PC-9 (cell line): Measurements from ENCODE around the gene ARSK. TPM values are rescaled to one million over a fixed set of nuclear protein-coding genes. Genes with fewer than 3 reads are reported as not detected.
"Not testable (repeated sequence)": the region's sequence is repeated elsewhere in the genome, so short reads cannot be mapped to it uniquely, and the experiment has no call there.

Source experiments
- BruUV-seq: library from RNA; stranded (reverse); fragments of 400-500 nt; replicated peaks from 2 replicates; lab custom pipeline; 2021; lab: Mats Ljungman, UMichigan
- CTCF ChIA-PET: fragments of 300-600 bp; sonication (Branson Sonifier 250); formaldehyde crosslinking; loops from one replicate; lab custom pipeline; 2022; ENCODE audit warnings: antibody characterized with exemption; lab: Charles Lee
- POLR2A ChIA-PET: fragments of 300-600 bp; sonication (Branson Sonifier 250); formaldehyde crosslinking; loops from one replicate; lab custom pipeline; 2022; ENCODE audit warnings: antibody characterized with exemption; ENCODE audit not compliant: unreplicated experiment; lab: Charles Lee
- DNase-seq, 2 experiments: peaks; one replicate each; pipeline versions ENCODE4 v3.0.0 to v3.0.0-alpha.2; 2015 to 2022; ENCODE audit warnings: mixed read lengths in 1 of 2
- H2AFZ ChIP-seq: fragments of 200-600 bp; sonication (generic); 2 replicates; pipeline ENCODE4 v1.8.1; 2017; ENCODE audit warnings: antibody characterized with exemption
- H3F3A ChIP-seq: fragments of 200-600 bp; sonication (generic); 2 replicates; pipeline ENCODE4 v1.8.1; 2017; ENCODE audit warnings: antibody characterized with exemption, mild to moderate bottlenecking, low read depth; ENCODE audit not compliant: insufficient read depth
- H3K27ac ChIP-seq: fragments of 200-600 bp; sonication (generic); 2 replicates; pipeline ENCODE4 v1.6.1; 2016; ENCODE audit warnings: mixed run types
- H3K27me3 ChIP-seq: fragments of 200-600 bp; sonication (generic); 2 replicates; pipeline ENCODE4 v1.6.1; 2016; ENCODE audit warnings: low read depth, mixed run types; ENCODE audit not compliant: insufficient read depth
- H3K36me3 ChIP-seq: fragments of 200-600 bp; sonication (generic); 2 replicates; pipeline ENCODE4 v1.6.1; 2016; ENCODE audit warnings: low read depth, mixed run types
- H3K4me1 ChIP-seq: fragments of 200-600 bp; sonication (generic); replicated peaks from 2 replicates; pipeline ENCODE4 v1.6.1; 2016; ENCODE audit warnings: mixed run types; ENCODE audit not compliant: insufficient read depth
- H3K4me2 ChIP-seq: fragments of 200-600 bp; sonication (generic); 2 replicates; pipeline ENCODE4 v1.6.1; 2017; ENCODE audit warnings: mixed run types
- H3K4me3 ChIP-seq: fragments of 200-600 bp; sonication (generic); 2 replicates; pipeline ENCODE4 v1.6.1; 2016; ENCODE audit warnings: mixed run types
- H3K79me2 ChIP-seq: fragments of 200-600 bp; sonication (generic); 2 replicates; pipeline ENCODE4 v1.6.1; 2017; ENCODE audit warnings: low read depth, mixed run types
- H3K9me2 ChIP-seq: fragments of 200-600 bp; sonication (generic); 2 replicates; pipeline ENCODE4 v1.8.1; 2017; ENCODE audit warnings: mild to moderate bottlenecking; ENCODE audit not compliant: insufficient read depth
- H3K9me3 ChIP-seq: fragments of 200-600 bp; sonication (generic); 2 replicates; pipeline ENCODE4 v1.8.1; 2016; ENCODE audit warnings: low read depth; ENCODE audit not compliant: insufficient read depth
- H4K20me1 ChIP-seq: fragments of 200-600 bp; sonication (generic); 2 replicates; pipeline ENCODE4 v1.8.1; 2017; ENCODE audit not compliant: insufficient read depth
- EZH2 ChIP-seq: fragments of 200-600 bp; sonication (generic); IDR thresholded peaks from 2 replicates; pipeline ENCODE4 v1.8.0; 2017; ENCODE audit warnings: antibody characterized with exemption, low read depth
- intact Hi-C: fragments of 100-400 bp; cut with micrococcal nuclease; formaldehyde crosslinking; loops from one replicate; pipeline ENCODE4 v1.10.0; 2022; ENCODE audit not compliant: unreplicated experiment
- total RNA-seq: library from RNA; stranded (reverse); gene quantifications from 2 replicates; pipeline ENCODE4 v1.2.3, GENCODE V29; 2021
- TF ChIP-seq, protein P1 (sequence below): fragments of 200-600 bp; sonication (generic); conservative IDR thresholded peaks from 2 replicates; pipeline ENCODE4 v1.6.1; 2017; ENCODE audit warnings: mixed run types, antibody characterized with exemption, mild to moderate bottlenecking, moderate library complexity

The ARSK gene
- total RNA-seq, 1 experiment from 2014 or later: 5.8 TPM

DNA sequence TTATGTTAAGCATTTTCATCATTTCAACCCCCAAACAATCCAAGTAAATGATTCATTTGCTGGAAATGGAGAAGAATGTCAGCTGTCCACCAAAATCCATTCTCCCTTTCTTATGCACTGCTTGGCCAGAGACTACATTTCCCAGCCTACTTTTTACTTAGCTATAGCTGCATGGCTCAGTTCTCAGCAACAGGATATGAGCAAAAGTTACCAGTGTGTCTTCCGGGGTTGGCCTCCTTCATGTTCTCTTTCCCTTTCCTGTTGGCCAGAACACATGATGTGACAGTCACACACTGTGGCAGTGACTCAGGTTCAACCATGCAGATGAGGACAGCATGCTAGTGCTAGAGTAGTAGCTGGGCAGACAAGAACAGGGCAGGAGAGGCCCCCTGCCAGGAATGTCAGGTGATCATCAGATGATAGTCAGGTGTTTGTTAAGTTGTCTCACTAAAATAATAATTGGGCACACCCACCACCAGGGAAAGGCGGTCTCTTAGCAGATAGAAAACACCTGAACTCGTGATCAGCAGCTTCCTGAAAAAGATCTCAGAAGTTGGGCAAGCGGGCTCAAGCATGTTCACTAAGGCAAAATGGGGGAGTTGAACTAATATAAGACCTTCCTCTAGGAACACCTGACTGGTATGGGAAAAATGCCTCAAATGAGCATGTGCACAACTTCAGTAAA lies 77.2 kb downstream of the ARSK start:
- Histone ChIP-seq H4K20me1 (no peaks in the 10 kb centered on the region), H3K9me3 (no peaks in the 10 kb centered on the region), H3K36me3 (no peaks in the 10 kb centered on the region), H3K4me2 (no peak overlapping the region), H3K4me3 (no peak overlapping the region), H3K9me2 (no peaks in the 10 kb centered on the region), H3K27ac (no peak overlapping the region), H2AFZ (no peak overlapping the region), H3K27me3 (no peaks in the 10 kb centered on the region), H3F3A (no peaks in the 10 kb centered on the region), H3K4me1 (no peaks in the 10 kb centered on the region), H3K79me2 (no peaks in the 10 kb centered on the region)
- ChIA-PET POLR2A (interaction anchor here (0.6 kb wide), 1 partner anchor 78 kb away, joined by 4 read pairs; no protein-coding TSS in a partner anchor), CTCF (interaction anchor here (0.5 kb wide), 1 partner anchor 129 kb away, joined by 4 read pairs; no protein-coding TSS in a partner anchor)
- DNase-seq: no peak
- no peak for TF ChIP-seq EZH2
- TF ChIP-seq, protein P1, sequence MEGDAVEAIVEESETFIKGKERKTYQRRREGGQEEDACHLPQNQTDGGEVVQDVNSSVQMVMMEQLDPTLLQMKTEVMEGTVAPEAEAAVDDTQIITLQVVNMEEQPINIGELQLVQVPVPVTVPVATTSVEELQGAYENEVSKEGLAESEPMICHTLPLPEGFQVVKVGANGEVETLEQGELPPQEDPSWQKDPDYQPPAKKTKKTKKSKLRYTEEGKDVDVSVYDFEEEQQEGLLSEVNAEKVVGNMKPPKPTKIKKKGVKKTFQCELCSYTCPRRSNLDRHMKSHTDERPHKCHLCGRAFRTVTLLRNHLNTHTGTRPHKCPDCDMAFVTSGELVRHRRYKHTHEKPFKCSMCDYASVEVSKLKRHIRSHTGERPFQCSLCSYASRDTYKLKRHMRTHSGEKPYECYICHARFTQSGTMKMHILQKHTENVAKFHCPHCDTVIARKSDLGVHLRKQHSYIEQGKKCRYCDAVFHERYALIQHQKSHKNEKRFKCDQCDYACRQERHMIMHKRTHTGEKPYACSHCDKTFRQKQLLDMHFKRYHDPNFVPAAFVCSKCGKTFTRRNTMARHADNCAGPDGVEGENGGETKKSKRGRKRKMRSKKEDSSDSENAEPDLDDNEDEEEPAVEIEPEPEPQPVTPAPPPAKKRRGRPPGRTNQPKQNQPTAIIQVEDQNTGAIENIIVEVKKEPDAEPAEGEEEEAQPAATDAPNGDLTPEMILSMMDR: no peak
- intact Hi-C loops: no loop called here
- BruUV-seq: no TSS peak

DNA sequence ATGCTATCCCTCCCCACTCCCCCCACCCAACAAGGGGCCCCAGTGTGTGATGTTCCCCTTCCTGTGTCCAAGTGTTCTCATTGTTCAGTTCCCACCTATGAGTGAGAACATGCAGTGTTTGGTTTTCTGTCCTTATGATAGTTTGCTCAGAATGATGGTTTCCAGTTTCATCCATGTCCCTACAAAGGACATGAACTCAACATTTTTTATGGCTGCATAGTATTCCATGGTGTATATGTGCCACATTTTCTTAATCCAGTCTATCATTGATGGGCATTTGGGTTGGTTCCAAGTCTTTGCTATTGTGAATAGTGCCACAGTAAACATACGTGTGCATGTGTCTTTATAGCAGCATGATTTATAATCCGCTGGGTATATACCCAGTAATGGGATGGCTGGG lies 78.0 kb downstream of the ARSK start:
- intact Hi-C loops, CTCF ChIA-PET, DNase-seq, H3K79me2 ChIP-seq, H3K4me3 ChIP-seq, BruUV-seq, H3K9me3 ChIP-seq, H3F3A ChIP-seq, H3K36me3 ChIP-seq, H3K27ac ChIP-seq, H3K4me2 ChIP-seq, H2AFZ ChIP-seq, H3K4me1 ChIP-seq, POLR2A ChIA-PET, H3K27me3 ChIP-seq, H3K9me2 ChIP-seq, H4K20me1 ChIP-seq: not testable (repeated sequence)

DNA sequence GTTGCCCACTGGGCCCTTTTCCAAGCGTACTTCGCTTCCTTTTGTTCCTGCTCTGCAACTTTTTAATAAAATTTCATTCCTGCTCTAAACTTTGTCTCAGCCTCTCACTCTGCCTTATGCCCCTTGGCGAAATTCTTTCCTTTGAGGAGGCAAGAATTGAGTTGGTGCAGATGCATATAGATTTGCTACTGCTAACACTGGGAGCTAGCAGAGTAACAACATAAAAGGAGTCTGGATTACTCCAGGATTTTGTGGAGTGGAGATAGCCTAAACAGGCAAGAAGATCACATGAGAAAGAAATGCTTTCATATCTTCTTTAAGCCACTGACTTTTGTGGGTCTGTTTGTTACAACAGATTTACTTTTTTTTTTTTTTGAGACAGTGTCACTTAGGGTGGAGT lies 78.8 kb downstream of the ARSK start:
- H2AFZ ChIP-seq: no peak overlapping the region
- POLR2A ChIA-PET: no interaction called here
- CTCF ChIA-PET: no interaction called here
- H3K79me2 ChIP-seq: no peaks in the 10 kb centered on the region
- H3K36me3 ChIP-seq: no peaks in the 10 kb centered on the region
- no peaks in the 10 kb centered on the region for H3K4me1 ChIP-seq
- no peak overlapping the region for H3K4me3 ChIP-seq
- H3K27ac ChIP-seq: no peak overlapping the region
- H3K9me3 ChIP-seq: no peaks in the 10 kb centered on the region
- no peaks in the 10 kb centered on the region for H3K27me3 ChIP-seq
- intact Hi-C loops: no loop called here
- TF ChIP-seq, protein P1: no peak
- TF ChIP-seq EZH2: no peak
- no peak for DNase-seq
- H4K20me1 ChIP-seq: no peaks in the 10 kb centered on the region
- no peaks in the 10 kb centered on the region for H3K9me2 ChIP-seq
- H3K4me2 ChIP-seq: no peak overlapping the region
- no peaks in the 10 kb centered on the region for H3F3A ChIP-seq
- no TSS peak for BruUV-seq

DNA sequence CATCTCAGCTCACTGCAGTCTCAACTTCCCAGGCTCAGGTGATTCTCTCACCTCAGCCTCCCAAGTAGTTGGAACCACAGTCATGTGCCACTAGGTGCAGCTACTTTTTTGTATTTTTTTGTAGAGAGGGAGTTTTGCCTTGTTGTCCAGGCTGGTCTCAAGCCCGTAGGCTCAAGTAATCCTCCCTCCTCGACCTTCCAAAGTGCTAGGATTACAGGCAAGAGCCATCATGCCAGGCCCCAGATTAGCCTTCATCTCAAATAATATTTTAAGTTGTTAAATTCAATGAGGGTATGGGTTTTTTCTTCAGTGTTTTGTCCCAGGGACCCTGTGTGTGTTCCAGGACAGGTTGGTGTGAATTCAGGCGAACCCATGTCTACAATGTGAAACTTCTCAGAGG lies 79.2 kb downstream of the ARSK start:
- Histone ChIP-seq H3K4me1 (no peaks in the 10 kb centered on the region), H4K20me1 (no peaks in the 10 kb centered on the region), H3K9me3 (no peaks in the 10 kb centered on the region), H3K4me3 (no peak overlapping the region), H3K4me2 (no peak overlapping the region), H3K27ac (no peak overlapping the region), H3K27me3 (no peaks in the 10 kb centered on the region), H3K36me3 (no peaks in the 10 kb centered on the region), H3K9me2 (no peaks in the 10 kb centered on the region), H3K79me2 (no peaks in the 10 kb centered on the region), H3F3A (no peaks in the 10 kb centered on the region), H2AFZ (no peak overlapping the region)
- intact Hi-C loops: no loop called here
- ChIA-PET POLR2A (no interaction called here), CTCF (no interaction called here)
- TF ChIP-seq, protein P1: no peak
- TF ChIP-seq EZH2: no peak
- BruUV-seq: no TSS peak
- DNase-seq: no peak
